K562 (cell line): ENCODE results near the gene MOGAT2. TPM values are rescaled to one million over a fixed set of nuclear protein-coding genes. Genes with fewer than 3 reads are reported as not detected.

Experiments used
- ATAC-seq: fragments of 200-7000 bp; cut with Tn5 transposase; 3 replicates; pipeline ENCODE4 v1.9.1; 2020; ENCODE audit warnings: moderate library complexity
- BruUV-seq: library from RNA; stranded (reverse); fragments of 400-500 nt; replicated peaks from 2 replicates; lab custom pipeline; 2021; lab: Mats Ljungman, UMichigan
- CTCF ChIA-PET: fragments of 300-600 bp; formaldehyde crosslinking; extraction: SDS; loops from one replicate; lab custom pipeline; 2021; ENCODE audit warnings: low intra/inter-chr PET ratio; lab: Yijun Ruan, JAX
- POLR2A ChIA-PET: fragments of 300-600, 350-650 bp; sonication (Branson Sonifier 250); formaldehyde crosslinking; extraction: SDS; loops from one replicate; lab custom pipeline; 2021; ENCODE audit warnings: antibody characterized with exemption, inconsistent platforms; lab: Yijun Ruan, JAX
- DNase-seq, 4 experiments: peaks; one replicate each; pipeline versions ENCODE4 v3.0.0 to v3.0.0-alpha.2; 2011 to 2018; ENCODE audit warnings: low spot score in 3 of 4, mixed read lengths in 3 of 4; ENCODE audit errors: extremely low read depth in 1 of 4
- FAIRE-seq: peaks from 2 replicates; lab custom pipeline; 2011; peaks lifted over from hg19 to GRCh38; lab: Jason Lieb, UNC
- H2AFZ ChIP-seq: 2 replicates; pipeline ENCODE4 v1.6.0; 2011; ENCODE audit warnings: low read depth, low read length, control low read depth, inconsistent platforms
- H3K27ac ChIP-seq: fragments of 200-600 bp; 3 replicates; pipeline ENCODE4 v1.8.0; 2011; ENCODE audit warnings: low read depth, mild to moderate bottlenecking, control low read depth, inconsistent platforms, low read length, moderate library complexity, mixed read lengths; ENCODE audit errors: extremely low read depth
- H3K27me3 ChIP-seq, 2 experiments: fragments of 300-600 bp in 1 of 2; 2 replicates in 1 of 2; 3 replicates in 1 of 2; pipeline versions ENCODE4 v1.6.0 to v1.8.0; 2011; ENCODE audit warnings: inconsistent platforms in 2 of 2, low read length in 2 of 2, mild to moderate bottlenecking in 1 of 2, mixed read lengths in 1 of 2, moderate library complexity in 1 of 2; ENCODE audit not compliant: control insufficient read depth in 2 of 2, insufficient read depth in 2 of 2
- H3K36me3 ChIP-seq: fragments of 300-600 bp; 3 replicates; pipeline ENCODE4 v1.8.0; 2011; ENCODE audit warnings: mild to moderate bottlenecking, low read length, inconsistent platforms; ENCODE audit not compliant: control insufficient read depth, insufficient read depth
- H3K4me1 ChIP-seq, 2 experiments: fragments of 200-600 bp in 1 of 2; replicated peaks in 1 of 2; 2 replicates in 1 of 2; 3 replicates in 1 of 2; pipeline versions ENCODE4 v1.5.1 to v1.8.0; 2011; ENCODE audit warnings: inconsistent platforms in 2 of 2, low read length in 2 of 2, mild to moderate bottlenecking in 1 of 2, mixed read lengths in 1 of 2, moderate library complexity in 1 of 2; ENCODE audit not compliant: control insufficient read depth in 2 of 2, insufficient read depth in 2 of 2
- H3K4me2 ChIP-seq: 2 replicates; pipeline ENCODE4 v1.6.1; 2011; ENCODE audit warnings: low read length, control low read depth, inconsistent platforms, mixed read lengths; ENCODE audit not compliant: insufficient read depth
- H3K4me3 ChIP-seq: fragments of 200-600 bp; sonication (generic), shearing (Covaris generic); 2 replicates; pipeline ENCODE4 v1.5.1; 2016; ENCODE audit warnings: control low read depth, inconsistent platforms
- H3K79me2 ChIP-seq: fragments of 200-600 bp; 3 replicates; pipeline ENCODE4 v1.8.0; 2011; ENCODE audit warnings: low read length, inconsistent platforms; ENCODE audit not compliant: control insufficient read depth, insufficient read depth
- H3K9ac ChIP-seq, 2 experiments: 2 replicates each; pipeline versions ENCODE4 v1.6.0 to v1.6.1; 2011; ENCODE audit warnings: low read depth in 2 of 2, low read length in 2 of 2, control low read depth in 1 of 2, inconsistent platforms in 1 of 2, mild to moderate bottlenecking in 1 of 2, mixed read lengths in 1 of 2; ENCODE audit not compliant: insufficient read depth in 1 of 2
- H3K9me1 ChIP-seq: one replicate; pipeline ENCODE4 v1.6.0; 2011; ENCODE audit warnings: inconsistent platforms, mild to moderate bottlenecking, low read length, moderate library complexity; ENCODE audit not compliant: control insufficient read depth, insufficient read depth
- H3K9me3 ChIP-seq: replicated peaks from 2 replicates; pipeline ENCODE4 v1.5.1; 2011; ENCODE audit warnings: low read depth, low read length, inconsistent platforms; ENCODE audit not compliant: control insufficient read depth, insufficient read depth
- H4K20me1 ChIP-seq: replicated peaks from 2 replicates; pipeline ENCODE4 v1.6.1; 2011; ENCODE audit warnings: low read length, inconsistent platforms, mixed read lengths; ENCODE audit not compliant: control insufficient read depth, insufficient read depth
- BCOR ChIP-seq: fragments of 450-650 bp; IDR thresholded peaks from 2 replicates; pipeline ENCODE4 v1.6.1; 2016
- ESRRA ChIP-seq: fragments of 450-650 bp; IDR thresholded peaks from 2 replicates; pipeline ENCODE4 v1.6.1; 2014; ENCODE audit warnings: low read depth, mild to moderate bottlenecking, moderate library complexity, borderline replicate concordance
- ZFPM2 ChIP-seq: fragments of 250-450 bp; sonication (Bioruptor Pico); IDR thresholded peaks from 2 replicates; pipeline ENCODE4 v1.5.1; 2022; ENCODE audit warnings: mild to moderate bottlenecking
- in situ Hi-C: fragments of 300-500 bp; cut with MboI; formaldehyde crosslinking; loops from 4 replicates; pipeline ENCODE4 v1.15.0; 2018; ENCODE audit warnings: inconsistent platforms, mixed read lengths
- intact Hi-C: fragments of 100-400 bp; cut with micrococcal nuclease; formaldehyde crosslinking; loops from 2 replicates; pipeline ENCODE4 v1.14.2; 2022
- polyA plus RNA-seq, 8 experiments: library from polyadenylated mRNA; depleted of rRNA in 4 of 8; stranded (reverse) in 5 of 8; unstranded in 3 of 8; fragments of >200 nt; fragmentation: Nextera tagmentation in 2 of 8; fragmentation: Illumina TruSeq in 1 of 8; extraction: Ambion mirVana in 2 of 8; extraction: Trizol in 1 of 8; gene quantifications; 2 replicates each; pipeline versions ENCODE4 v1.2.1 to v1.2.3, GENCODE V29; 2011 to 2014; ENCODE audit warnings: inconsistent platforms in 1 of 8, missing spikeins in 1 of 8
- total RNA-seq, 7 experiments: library from RNA; depleted of rRNA in 6 of 7; stranded (reverse); fragments of >200 nt in 6 of 7; fragmentation: Illumina TruSeq in 2 of 7; extraction: Trizol in 2 of 7; gene quantifications; 2 replicates each; pipeline versions ENCODE4 v1.2.1 to v1.2.3, GENCODE V29; 2011 to 2021; ENCODE audit warnings: low replicate concordance in 1 of 7
- TF ChIP-seq, protein P1 (sequence below): fragments of 250-450 bp; sonication (Bioruptor Pico); IDR thresholded peaks from 2 replicates; pipeline ENCODE4 v1.4.0; 2020; ENCODE audit warnings: borderline replicate concordance

Gene MOGAT2
- total and polyA plus RNA-seq, 9 of the 15 experiments (the other 6 are each of a cell fraction or from before 2014, with no cell fraction given), result 0.09 TPM; not detected in 7

DNA sequence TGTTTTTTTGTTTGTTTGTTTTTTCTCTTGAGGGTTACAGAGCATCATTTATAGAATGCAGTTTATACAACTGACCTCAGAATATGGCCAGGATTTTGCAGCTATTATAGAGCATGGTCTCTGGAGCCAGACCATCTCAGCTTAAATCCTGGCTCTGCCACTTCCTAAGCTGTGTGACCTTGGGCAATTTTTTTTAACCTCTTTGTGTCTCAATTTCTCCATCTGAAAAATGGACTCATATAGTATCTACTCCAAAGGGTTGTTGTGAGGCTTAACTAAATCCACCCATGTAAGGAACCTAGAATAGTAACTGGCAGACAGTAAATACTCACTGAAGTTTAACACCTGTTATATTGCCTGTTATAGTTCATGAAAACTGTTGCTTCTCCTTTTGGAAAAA lies 42.6 kb downstream of the MOGAT2 start:
- H3K27ac ChIP-seq, result no peak overlapping the region
- H3K9ac ChIP-seq, result no peak overlapping the region
- DNase-seq, result no peak
- no peaks in the 10 kb centered on the region for H3K79me2 ChIP-seq
- no peaks in the 10 kb centered on the region for H4K20me1 ChIP-seq
- H3K27me3 ChIP-seq, result no peaks in the 10 kb centered on the region
- intact Hi-C loops (no loop called here), in situ Hi-C loops (no loop called here)
- no peaks in the 10 kb centered on the region for H3K9me3 ChIP-seq
- no peak for TF ChIP-seq ZFPM2 (CRISPR knock-in tag)
- TF ChIP-seq BCOR, result 0 out of 2 replicates have a peak, but pooled peaks have one; percentile 22
- TF ChIP-seq, protein P1, sequence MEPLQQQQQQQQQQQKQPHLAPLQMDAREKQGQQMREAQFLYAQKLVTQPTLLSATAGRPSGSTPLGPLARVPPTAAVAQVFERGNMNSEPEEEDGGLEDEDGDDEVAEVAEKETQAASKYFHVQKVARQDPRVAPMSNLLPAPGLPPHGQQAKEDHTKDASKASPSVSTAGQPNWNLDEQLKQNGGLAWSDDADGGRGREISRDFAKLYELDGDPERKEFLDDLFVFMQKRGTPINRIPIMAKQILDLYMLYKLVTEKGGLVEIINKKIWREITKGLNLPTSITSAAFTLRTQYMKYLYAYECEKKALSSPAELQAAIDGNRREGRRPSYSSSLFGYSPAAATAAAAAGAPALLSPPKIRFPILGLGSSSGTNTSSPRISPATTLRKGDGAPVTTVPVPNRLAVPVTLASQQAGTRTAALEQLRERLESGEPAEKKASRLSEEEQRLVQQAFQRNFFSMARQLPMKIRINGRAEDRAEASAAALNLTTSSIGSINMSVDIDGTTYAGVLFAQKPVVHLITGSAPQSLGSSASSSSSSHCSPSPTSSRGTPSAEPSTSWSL (CRISPR knock-in tag), result no peak
- peak; percentile 95 for TF ChIP-seq ESRRA
- POLR2A ChIA-PET, result interaction anchor here (1.2 kb wide), 1 partner anchor 10 kb away, joined by 4 read pairs; no protein-coding TSS in a partner anchor
- no peak overlapping the region for H3K4me2 ChIP-seq
- BruUV-seq, result no TSS peak
- H3K4me3 ChIP-seq, result no peak overlapping the region
- FAIRE-seq, result no peak
- no peak overlapping the region for H2AFZ ChIP-seq
- CTCF ChIA-PET, result no interaction called here
- no peaks in the 10 kb centered on the region for H3K9me1 ChIP-seq
- no peaks in the 10 kb centered on the region for H3K4me1 ChIP-seq
- H3K36me3 ChIP-seq, result no peaks in the 10 kb centered on the region
- ATAC-seq, result no peak
